T47D (cell line): ENCODE data around the gene SAMD4B.
"Not testable (repeated sequence)": the region's sequence is repeated elsewhere in the genome, so short reads cannot be mapped to it uniquely, and the experiment has no call there.

ENCODE experiments used
- DNase-seq, 2 experiments: peaks; one replicate each; pipeline versions ENCODE4 v3.0.0 to v3.0.0-alpha.2; 2011 to 2012; ENCODE audit warnings: low read depth in 1 of 2, low spot score in 1 of 2
- JUND ChIP-seq: IDR thresholded peaks from 2 replicates; pipeline ENCODE4 v1.6.1; 2012; ENCODE audit warnings: low read depth
- in situ Hi-C: cut with HindIII; loops from 2 replicates; pipeline ENCODE4 v1.10.0; 2016; ENCODE audit warnings: low sequenced_read_pairs, low pct_unique_long_range_greater_than_20kb

The SAMD4B gene

DNA sequence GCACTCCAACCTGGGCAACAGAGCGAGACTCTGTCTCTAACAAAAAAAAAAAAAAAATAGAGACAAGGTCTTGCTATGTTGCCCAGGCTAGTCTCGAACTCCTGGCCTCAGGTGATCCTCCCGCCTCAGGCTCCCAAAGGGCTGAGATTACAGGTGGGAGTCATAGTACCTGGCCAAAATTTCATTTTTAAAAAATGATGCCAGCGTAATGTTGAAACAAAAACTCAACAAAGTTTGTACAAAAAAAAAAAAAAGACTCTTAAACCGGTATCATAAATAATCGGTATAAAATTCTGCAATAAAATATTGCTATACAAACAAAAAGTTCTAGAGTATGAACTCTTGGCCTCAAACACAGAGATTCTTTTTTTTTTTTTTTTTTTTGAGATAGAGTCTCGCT lies 9.9 kb upstream of the SAMD4B start:
- in situ Hi-C loops = no loop called here
- DNase-seq = no peak
- TF ChIP-seq JUND = no peak

DNA sequence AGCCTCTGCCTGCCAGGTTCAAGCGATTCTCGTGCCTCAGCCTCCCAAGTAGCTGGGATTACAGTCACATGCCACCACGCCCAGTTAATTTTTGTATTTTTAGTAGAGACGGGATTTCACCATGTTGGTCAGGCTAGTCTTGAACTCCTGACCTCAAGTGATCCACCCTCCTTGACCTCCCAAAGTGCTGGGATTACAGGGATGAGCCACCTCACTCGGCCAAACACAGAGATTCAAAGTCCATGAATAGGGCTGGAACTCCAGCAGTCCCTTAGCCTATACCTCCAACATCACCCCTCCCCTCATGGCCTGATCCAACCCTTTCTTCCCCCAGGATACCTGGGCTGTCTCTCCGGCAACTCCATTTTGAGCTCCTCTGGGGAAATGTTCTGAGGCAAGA lies 9.5 kb upstream of the SAMD4B start:
- DNase-seq, in situ Hi-C loops: not testable (repeated sequence)

DNA sequence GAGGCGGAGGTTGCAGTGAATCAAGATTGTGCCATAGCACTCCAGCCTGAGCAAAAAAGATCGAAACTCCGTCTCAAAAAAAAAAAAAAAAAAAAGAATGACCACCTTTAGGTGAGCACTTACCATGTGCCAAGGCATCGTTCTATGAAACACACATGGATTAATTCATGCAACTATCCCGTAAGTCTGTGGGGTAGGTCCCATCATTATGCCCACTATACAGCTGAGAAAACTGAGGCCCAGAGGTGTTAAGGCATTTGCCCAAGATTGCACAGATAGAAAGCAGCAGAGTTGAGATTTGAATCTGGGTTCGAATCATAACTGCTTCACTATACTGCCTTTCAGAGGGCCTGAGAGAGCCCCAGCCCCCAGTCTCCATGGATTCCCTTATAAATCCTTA lies 8.7 kb upstream of the SAMD4B start:
- DNase-seq = no peak
- in situ Hi-C loops = no loop called here
- no peak for TF ChIP-seq JUND

DNA sequence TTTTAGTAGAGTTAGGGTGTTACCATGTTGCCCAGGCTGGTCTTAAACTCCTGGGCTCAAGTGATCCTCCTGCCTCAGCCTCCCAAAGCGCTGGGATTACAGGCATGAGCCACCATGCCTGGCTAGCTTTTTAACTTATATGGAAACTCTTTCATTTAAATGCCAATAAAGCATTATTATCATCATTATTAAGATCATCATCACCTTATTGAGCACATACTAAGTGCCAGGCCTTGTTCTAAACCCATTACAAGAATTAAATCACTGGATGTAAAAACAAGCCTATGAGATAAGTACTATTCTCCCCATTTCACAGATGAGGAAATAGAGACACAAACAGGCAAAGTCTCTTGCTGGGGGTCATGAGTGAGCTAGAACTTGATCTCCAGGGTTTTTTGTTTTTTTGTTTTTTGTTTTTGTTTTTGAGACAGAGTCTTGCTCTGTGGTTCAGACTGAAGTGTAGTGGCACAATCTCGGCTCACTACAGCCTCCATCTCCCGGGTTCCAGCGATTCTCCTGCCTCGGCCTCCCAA lies 7.7 kb upstream of the SAMD4B start:
- no peak for DNase-seq
- in situ Hi-C loops = no loop called here
- TF ChIP-seq JUND = no peak

DNA sequence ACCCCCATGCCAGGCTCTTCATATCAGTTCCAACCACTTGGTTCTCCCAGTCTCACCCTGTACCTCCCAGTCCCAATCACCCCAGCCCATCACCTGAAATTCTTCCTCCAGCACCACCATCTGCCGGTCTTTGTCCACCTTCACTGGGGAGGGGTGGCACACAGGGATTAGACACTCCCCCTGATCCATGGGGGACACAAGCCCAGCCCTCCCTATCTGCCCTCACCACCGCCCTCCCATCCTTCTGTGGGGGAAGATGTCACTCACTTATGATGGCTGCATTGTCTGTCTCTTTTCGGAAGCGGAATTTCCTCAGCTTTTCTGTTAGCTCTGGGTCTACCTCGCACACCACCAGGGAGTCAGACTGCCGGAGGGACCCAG lies 7.1 kb upstream of the SAMD4B start:
- in situ Hi-C loops = no loop called here
- no peak for TF ChIP-seq JUND
- DNase-seq = no peak

DNA sequence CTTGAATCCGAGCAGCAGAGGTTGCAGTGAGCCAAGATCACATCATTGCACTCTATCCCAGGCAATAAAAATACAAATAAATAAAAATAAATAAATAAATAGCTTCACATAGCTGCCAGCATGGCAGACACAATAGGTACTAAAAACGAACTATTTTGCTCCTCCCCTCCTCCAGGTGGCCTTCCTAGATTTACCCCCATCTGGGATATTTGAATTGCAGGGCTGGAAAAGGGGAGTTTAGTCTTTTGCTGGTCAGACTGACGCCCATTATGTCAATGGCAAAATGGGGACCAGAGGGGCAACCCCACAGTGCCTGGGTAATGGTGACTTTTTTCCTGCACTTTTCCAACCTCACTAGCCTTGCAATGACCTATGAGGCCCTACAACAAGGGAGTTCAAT lies 5.7 kb upstream of the SAMD4B start:
- no peak for DNase-seq
- no peak for TF ChIP-seq JUND
- in situ Hi-C loops = no loop called here

DNA sequence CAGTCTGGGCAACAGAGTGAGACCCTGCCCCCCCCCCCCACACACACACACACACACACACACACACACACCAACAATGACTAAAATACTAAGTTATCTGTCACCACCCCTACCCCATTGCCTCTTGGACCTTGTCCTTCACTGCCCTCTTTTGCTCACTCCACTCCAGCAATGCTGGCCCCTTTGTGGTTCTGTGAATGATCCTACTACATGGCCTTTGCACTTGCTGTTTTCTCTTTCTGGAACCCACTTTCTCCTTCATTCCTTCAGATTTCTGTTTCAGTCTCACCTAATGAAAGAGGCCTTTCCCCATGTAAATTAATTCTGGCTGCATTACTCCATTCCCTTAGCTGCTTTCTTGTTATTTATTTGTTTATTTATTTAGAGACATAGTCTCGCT lies 2.5 kb upstream of the SAMD4B start:
- in situ Hi-C loops = no loop called here
- TF ChIP-seq JUND = no peak
- DNase-seq = no peak

DNA sequence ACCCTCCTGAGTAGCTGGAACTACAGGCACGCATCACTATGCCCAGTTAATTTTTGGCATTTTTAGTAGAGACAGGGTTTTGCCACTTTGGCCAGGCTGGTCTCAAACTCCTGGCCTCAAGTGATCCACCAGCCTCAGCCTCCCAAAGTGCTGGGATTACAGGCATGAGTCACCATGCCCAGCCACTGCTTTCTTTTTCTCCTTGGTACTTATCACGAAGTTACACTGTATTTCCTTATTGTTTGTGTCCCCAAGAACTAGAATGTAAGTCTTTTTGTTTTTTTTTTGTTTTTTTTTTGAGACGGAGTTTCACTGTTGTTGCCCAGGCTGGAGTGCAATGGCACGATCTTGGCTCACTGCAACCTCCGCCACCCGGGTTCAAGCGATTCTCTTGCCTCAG lies 2.1 kb upstream of the SAMD4B start:
- DNase-seq, in situ Hi-C loops: not testable (repeated sequence)

DNA sequence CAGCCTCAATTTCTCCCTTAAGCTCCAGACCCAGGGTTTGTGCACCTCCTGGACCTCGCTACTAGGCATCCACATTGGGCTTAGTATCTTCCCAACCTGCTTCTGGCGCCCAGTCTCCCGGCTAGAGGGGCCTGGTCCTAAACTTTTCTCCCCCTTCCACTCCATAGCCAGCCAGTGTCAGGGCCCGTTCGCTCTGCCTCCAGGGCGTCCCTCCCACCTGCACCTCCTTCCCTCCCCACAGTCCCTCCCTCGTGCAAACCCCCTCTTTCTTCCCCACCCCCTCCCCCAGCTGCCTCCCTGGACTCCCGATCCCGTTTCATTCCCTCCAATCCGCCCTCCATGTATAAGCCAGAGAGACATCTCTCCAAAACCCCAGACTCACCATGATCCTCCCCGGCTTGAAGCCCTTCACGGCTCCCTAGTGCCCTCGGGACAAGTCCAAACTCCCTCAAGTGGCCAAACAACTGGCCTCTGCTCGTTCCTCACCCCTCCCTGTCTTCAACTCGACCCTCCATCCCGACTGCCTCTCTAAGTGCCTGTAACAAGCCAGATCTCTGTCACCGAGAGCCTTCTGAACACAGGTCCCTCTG lies 997 bp upstream of the SAMD4B start:
- in situ Hi-C loops = no loop called here
- peak; percentile 26 for DNase-seq
- no peak for TF ChIP-seq JUND

DNA sequence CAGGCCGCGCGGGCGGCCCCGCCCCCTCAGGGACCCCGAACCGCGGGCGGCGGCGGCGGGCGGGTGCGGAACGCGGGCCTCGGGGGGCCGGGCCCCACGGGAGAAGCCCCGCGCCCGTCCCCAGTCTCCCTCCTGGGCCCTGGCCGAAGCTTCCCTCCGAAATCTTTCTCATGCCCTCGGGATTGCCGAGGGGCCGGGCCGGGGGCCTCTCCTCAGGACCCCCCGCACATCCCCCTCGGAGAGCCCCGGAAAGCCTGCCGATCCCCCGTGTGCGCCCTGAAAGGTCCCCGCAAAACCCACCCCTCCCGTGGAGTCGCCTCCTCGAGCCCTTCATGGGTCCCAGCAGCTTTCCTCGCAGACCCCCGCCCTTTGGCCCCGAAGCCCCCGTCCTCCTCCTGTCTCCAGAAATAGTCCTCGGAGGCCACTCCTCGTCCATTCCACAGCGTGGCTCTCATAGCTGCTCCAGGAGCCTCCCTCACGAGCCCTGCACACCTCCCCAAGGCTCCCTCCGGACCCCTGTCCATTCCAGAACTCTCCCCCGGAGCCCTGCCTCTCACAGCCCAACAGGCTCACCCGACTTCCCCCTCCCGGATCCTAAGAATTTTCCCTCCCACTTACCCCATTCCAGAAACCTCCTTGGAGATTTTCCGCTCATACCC lies 555 bp downstream of the SAMD4B start:
- in situ Hi-C loops = no loop called here
- DNase-seq = no peak
- TF ChIP-seq JUND = no peak

DNA sequence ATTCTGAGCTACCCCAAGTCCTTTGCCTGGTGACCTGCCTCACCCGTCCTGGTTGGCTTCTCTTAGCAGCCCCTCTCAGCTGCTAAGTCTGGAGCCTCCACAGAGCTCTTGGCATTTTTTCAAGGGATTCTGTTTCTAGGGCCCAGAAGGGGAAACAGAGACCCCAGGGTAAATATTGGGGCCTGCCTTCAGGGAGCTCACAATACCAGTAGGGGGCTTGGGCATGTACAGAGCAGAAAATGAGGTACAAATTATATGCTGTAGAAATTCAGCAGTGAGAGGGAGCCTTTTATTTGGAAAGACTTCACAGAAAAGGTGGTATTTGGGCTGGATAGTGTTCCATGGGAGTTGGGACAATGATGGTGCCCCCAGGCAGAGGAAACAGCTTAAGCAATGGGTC lies 3.7 kb downstream of the SAMD4B start:
- DNase-seq = no peak
- in situ Hi-C loops = no loop called here
- no peak for TF ChIP-seq JUND

DNA sequence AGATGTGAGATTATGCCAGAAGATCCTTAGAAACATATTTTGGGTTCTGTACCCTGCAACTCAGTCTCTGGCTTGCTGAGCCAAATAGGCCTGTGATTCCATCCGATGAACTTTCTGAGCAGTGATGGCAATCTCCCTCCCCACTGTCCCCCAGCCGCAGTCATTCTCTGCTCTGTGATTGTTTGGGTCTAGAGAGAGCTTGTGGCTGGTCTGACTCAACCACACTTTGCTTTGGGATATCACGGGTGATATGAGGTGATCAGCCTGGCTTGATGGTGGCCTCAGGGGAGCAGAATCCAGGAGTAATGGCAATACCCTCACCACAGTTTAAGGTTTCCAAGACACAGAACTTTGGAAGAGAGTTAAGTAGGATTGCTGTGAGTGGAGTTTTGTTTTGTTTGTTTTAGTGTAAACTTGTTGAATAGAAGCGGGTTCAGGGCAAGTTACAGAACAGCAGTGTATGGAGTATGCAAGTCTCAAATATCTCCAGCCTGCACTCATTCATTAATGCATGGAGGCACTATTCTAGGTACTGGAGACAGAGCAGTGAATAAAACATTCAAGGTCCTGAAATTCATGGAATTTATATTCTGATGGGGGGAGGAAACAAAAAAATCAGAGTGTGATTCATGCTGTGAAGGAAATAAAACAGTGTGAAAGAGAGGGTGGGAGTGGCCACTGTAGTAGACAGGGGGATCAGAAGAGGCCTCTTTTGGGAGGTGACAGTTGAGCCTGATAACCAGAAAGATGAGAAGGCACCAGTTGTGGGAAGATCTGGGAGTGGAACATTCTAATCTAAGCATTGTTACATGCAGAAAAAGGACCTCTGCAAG lies 5.3 kb downstream of the SAMD4B start:
- in situ Hi-C loops = no loop called here
- DNase-seq = no peak
- no peak for TF ChIP-seq JUND

DNA sequence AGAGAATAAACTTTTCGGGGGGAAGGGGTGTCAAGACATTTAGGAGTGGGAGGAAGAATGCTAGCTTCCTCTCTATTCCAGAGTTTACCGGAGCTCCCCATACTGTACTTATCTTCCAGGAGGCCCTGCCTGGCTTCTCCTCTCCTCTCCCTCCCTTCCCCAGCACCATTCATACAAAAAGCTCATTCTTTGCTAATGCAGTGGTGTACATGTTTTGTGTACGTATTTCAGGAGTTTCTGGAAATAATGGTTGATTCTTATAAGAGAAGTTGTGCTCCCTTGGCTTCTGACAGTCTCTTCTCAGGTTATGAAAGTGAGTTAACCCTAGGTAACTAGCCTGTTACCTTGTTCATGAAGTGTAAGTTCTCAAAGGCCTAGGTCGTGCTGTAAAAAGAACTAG lies 7.1 kb downstream of the SAMD4B start:
- TF ChIP-seq JUND = no peak
- in situ Hi-C loops = no loop called here
- no peak for DNase-seq

DNA sequence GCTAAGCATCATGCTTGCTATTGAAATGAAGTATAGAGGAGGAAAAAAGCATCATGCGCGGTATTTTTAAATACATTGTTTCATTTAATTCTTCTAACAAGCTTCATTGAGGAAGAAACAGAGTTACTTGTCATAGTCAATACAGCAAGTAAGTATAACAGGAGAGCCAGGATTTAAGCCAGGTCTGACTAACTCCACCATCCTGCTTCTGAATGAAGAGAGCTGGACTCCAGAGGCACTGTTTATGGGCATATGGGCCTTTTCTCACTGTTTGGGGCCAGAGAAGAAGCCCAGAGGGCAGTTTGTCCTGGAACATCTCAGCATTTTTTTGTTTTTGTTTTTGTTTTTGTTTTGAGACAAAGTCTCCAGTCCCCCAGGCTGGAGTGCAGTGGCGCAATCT lies 7.9 kb downstream of the SAMD4B start:
- no peak for DNase-seq
- in situ Hi-C loops = no loop called here
- TF ChIP-seq JUND = no peak
